Measurements from ENCODE around the gene ZNF836.
A peak's percentile ranks its signal among the peaks of the same experiment; 100 is the strongest.

Gene ZNF836

GRCh38 chr19:52187407-52187806, 16.0 kb upstream of the ZNF836 start:
- no peak for DNase-seq

GRCh38 chr19:52176574-52176973, 5.2 kb upstream of the ZNF836 start:
- no peak for DNase-seq

- no peak for DNase-seq
These were observed 926 bp upstream of the ZNF836 start for GRCh38 chr19:52172347-52172746.

- DNase-seq, result no peak
These were observed 529 bp downstream of the ZNF836 start for GRCh38 chr19:52170863-52171320.

- DNase-seq, result no peak
These were observed 1.1 kb downstream of the ZNF836 start for GRCh38 chr19:52170304-52170703.

- DNase-seq, result no peak
These were observed 15.6 kb downstream of the ZNF836 start for GRCh38 chr19:52155596-52156359.

- no peak for DNase-seq
These were observed 23.2 kb downstream of the ZNF836 start for GRCh38 chr19:52148256-52148655.

- DNase-seq, result no peak
These were observed 29.3 kb downstream of the ZNF836 start for GRCh38 chr19:52142001-52142595.

- DNase-seq, result no peak
These were observed 30.2 kb downstream of the ZNF836 start for GRCh38 chr19:52141203-52141602.

GRCh38 chr19:52140032-52140710, 31.2 kb downstream of the ZNF836 start:
- DNase-seq, result no peak

- DNase-seq, result peak; percentile 94
These were observed 32.0 kb downstream of the ZNF836 start, which contains the start of gene ZNF616 for GRCh38 chr19:52139252-52140031. Gene ZNF616 (minus strand): TSS chr19:52139938. CDS start chr19:52130512, 9,426 bp downstream.

GRCh38 chr19:52138983-52139251, 32.5 kb downstream of the ZNF836 start:
- DNase-seq, result no peak

GRCh38 chr19:52138278-52138982, 33.0 kb downstream of the ZNF836 start:
- DNase-seq, result peak; percentile 18

GRCh38 chr19:52120286-52120685, 51.1 kb downstream of the ZNF836 start:
- DNase-seq, result no peak

GRCh38 chr19:52115526-52116053, 55.8 kb downstream of the ZNF836 start:
- no peak for DNase-seq

- DNase-seq, result no peak
These were observed 56.7 kb downstream of the ZNF836 start for GRCh38 chr19:52114691-52115090.

- no peak for DNase-seq
These were observed 58.8 kb downstream of the ZNF836 start for GRCh38 chr19:52112624-52113023.

GRCh38 chr19:52110780-52111179, 60.6 kb downstream of the ZNF836 start:
- no peak for DNase-seq

All from HCEC 1CT (cell line).